NCI-H2081 treated with DMSO at 0.1 percent for 48 hours (cell line): Measurements from ENCODE around the gene SLC5A5.

Experiments used
- DNase-seq: peaks from one replicate; lab custom pipeline; 2025; lab: John Stamatoyannopoulos, UW

The SLC5A5 gene

GRCh38 chr19:17871878-17872250 is at the start of gene SLC5A5:
TSS of gene SLC5A5 (plus strand) at chr19:17871945. CDS start at chr19:17872320, 375 bp downstream.
- DNase-seq = no peak

DNA sequence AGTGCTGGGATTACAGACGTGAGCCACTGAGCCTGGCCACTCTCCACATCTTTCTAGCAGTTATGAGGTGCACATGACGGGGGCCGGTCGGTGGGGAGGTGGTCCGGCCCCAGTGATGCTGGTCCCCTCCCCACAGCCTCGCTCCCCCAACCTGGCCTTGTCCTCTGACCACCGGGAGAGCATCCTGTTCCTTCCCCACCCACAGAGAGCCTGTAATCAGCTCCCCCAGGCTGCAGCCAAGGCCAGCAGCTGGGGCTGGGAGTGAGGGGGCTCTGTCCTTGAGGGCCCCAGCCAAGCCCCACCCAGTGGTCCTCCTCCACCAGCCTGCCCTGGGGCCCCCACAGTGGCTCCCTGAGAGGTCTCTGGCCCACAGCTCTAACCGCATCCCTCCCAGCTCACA is 47.4 kb upstream of the SLC5A5 start:
- DNase-seq = no peak

DNA sequence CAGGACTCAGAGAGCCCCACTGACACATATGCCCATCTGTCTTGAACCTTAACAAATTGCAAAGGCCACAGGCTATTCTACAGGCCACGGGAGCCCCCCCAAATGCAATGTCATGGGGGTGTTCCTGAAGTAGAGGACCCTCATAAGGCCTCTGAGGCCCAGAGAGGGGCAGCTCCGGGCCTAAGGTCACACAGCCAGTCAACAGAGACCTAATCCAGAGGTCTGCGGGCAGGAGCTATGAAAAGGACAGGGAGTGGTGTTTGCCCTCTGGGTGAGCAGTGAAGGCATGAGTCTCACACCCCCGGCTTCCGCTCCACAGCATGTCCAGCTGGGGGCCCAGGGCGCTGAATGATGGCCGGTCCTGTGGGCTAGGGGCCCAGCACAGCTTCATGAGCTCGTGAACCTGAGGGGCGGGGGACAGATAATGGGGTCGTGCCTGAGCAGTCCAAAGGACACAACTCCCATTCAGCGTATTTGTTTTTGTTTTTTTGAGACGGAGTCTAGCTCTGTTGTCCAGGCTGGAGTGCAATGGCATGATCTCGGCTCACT is 45.2 kb upstream of the SLC5A5 start:
- no peak for DNase-seq

DNA sequence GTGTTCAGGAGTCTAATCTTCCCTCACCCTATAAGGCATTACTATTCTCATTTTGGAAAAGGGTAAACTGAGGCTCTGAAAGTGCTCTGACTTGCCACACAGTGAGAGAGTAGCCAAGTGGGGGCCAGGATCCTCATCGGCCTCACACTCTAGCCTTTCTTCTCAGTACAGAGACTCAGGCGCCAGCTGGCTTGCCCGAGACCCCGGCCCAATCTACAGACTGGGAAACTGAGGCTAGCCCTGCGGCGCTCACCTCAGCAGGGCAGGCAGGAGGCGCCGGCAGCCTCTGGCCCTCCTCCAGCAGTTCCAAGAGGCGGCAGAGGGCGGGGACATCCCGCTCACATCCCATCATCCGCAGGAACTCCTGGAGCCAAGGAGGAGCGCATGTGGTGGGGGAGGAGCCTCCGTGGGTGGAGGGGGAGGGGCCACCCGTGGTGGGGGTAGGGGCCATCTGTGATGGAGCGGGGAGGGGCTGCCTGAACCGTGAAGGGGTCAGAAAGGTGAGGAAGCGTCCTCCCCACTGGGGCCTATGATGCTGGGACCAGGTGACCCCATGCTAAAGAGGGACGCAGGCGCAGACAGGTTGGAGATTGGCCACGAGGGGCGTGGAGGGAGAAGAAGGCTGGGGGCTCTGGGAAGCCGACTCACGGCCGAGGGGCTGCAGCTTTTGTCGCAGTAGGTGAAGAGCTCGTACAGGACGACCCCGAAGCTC is 41.7 kb upstream of the SLC5A5 start:
- no peak for DNase-seq

GRCh38 chr19:17830567-17831418 is 41.0 kb upstream of the SLC5A5 start:
- DNase-seq = no peak

GRCh38 chr19:17831419-17831888 is 40.3 kb upstream of the SLC5A5 start:
- DNase-seq = no peak

- no peak for DNase-seq
Observed at GRCh38 chr19:17832443-17833208, 39.1 kb upstream of the SLC5A5 start.

- DNase-seq = no peak
Observed at GRCh38 chr19:17834350-17835181, 37.2 kb upstream of the SLC5A5 start.

DNA sequence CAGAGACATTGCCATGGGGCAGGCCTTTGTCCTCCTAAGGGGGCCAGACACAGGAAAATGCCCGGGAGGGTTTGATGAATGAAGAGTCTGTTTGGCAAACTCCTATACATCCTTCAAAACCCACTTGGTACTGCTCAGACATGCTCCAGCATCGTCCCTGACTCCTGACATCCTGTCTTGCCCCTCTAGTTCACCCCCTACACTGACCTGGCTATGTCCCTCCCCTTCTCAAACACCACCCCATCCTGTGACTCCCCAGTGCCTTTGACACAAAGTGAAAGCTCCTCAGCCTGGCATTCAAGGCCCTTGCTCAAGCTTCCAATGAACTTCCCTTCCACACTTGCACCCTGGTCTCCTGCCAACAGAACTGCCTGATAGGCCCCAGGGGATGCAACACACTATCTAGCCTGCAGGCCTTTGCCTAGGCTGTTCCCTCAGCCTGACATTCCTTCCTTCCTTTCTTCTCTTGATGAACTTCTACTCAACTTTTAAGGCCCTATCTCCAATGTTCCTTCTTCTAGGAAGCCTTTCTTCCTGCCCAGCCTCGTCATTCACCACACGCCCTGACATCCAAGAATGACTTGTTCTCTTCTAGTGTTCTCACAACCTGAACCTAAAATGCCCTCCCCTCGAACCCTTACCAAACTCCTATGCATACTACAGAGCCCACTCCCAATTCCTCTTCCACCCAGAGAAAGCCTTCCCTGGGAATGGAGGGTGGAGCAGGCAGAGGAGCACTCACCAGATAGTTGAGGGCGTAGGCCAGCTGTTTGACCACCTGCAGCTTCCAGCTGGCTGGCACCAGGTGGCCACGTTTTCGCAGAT is 36.4 kb upstream of the SLC5A5 start:
- DNase-seq = no peak

DNA sequence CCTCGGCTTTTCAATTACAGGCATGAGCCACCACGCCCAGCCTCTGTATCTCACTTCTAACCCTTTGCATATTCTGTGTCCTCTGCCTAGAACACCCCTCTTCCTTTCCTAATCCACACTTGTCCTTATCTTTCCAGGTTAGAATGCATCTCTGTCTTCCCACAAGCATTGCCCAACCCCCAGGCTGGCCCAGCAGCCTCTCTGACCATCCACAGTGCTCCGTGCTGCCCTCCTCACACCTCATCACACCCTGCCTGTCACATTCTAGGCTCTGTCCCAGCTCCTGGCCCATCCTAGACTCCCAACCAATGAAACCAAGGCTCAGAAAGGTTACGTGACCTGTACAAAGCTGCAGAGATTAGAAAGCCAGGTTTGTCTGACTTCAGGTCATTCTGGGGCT is 35.2 kb upstream of the SLC5A5 start:
- no peak for DNase-seq

DNA sequence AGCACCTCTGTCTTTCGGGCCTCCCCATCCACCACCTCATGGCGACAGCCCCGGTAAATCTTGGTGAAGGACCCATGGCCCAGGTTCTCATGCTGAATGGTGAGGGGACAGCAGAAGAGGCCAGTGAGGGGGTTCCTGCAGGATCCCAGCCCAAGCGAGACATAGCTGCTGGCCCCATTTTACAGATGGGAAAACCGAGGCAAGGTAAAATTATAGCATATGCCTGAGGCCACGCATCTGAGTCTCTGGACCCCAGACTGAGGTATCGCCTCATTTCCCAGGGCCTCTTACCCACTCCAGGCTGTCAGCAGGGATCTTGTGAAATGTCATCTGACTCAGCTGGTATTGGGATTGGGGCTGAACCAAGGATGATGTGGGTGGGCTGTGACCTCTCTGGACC is 33.8 kb upstream of the SLC5A5 start:
- no peak for DNase-seq

- DNase-seq = no peak
Observed at GRCh38 chr19:17840019-17840418, 31.7 kb upstream of the SLC5A5 start.

- DNase-seq = no peak
Observed at GRCh38 chr19:17841371-17841809, 30.4 kb upstream of the SLC5A5 start.

- DNase-seq = no peak
Observed at GRCh38 chr19:17841810-17842662, 29.7 kb upstream of the SLC5A5 start.

DNA sequence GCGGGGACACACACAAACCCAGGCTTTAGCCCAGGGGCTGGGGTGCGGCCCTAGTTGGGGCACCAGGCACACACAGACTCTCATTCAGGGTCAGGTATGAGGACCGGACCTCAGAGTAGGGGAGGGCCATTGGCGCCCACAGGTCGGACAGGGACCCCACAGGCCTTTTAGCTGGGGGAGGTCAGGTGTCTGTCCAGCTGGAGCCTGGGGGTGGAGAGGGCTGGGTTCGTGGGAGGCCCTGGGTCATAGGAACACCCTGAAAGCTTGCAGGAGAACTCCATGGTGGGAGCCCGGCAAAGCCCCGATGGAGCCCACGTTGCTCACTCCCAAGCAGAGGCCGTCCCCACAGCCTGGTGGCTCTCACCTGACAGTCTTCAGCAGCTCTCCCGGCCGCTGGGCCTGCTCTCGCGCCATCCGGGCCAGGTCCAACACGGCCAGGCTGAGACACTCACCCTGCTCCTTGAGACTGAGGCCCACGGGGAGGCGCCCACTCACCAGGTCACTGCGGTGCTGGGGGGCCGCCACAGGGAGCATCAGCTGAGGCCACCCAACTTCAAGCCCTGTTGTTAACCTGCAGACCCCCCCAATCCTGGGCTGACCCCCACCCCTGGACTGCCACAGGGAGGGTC is 29.0 kb upstream of the SLC5A5 start:
- DNase-seq = no peak

DNA sequence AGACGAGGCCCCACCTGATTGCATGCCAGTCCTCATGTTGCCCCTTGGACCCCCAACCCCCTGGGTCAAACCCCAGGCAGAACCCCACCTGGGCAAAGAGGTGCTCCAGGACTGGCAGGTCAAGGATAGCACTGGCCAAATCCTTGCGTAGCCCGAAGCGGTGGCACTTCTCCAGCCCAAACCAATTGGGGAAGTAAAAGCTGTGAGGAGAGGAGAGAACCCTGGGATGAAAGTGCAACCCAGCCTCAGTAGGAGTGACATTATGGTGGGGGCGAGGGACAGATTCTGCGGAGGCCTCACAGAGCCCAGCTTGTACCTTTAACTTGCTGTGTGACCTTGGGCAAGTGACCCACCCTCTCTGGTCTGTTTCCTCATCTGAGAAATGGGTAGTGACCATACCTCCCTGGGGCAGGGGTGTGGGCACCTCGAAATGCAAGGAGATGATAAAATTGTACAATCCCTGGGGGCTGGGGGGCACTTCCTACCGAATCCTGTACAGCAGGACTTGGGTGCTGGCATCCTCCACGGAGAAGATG is 28.4 kb upstream of the SLC5A5 start:
- DNase-seq = no peak

DNA sequence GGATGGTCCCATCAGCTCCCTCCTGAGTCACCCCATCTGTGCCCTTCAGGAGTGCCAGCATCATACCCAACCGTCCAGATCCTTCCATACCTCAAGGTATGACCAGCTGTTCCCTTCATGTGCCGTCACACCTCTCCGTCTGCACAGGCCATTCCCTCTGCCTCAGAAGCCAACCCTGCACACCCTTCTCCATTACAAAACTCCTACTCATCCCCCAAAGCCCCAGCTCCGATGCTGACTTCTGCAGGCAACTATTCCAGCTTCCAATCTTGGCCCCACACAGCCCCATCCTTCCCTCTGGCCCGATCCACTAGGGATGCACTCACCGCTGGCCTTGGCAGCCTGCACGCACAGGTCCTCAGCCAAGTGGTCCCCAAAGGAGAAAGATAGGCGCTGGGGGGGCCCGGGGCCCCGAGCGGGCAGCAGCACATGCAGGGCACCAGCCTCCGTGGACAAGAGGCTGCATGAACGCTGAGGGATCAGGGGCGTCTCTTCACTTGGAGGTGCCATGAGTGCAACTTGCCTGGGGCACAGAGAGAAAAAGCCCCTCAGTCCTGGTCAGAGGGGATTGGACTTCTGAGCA is 27.7 kb upstream of the SLC5A5 start:
- DNase-seq = no peak

- DNase-seq = no peak
Observed at GRCh38 chr19:17846146-17846545, 25.6 kb upstream of the SLC5A5 start.
